ENCODE data around the gene ACOD1.
A peak's percentile ranks its signal among the peaks of the same experiment; 100 is the strongest.
"Not testable (repeated sequence)": the region's sequence is repeated elsewhere in the genome, so short reads cannot be mapped to it uniquely, and the experiment has no call there.

The ACOD1 gene

GRCh38 chr13:76954538-76954937 is 6.2 kb downstream of the ACOD1 start:
- DNase-seq = no peak

GRCh38 chr13:76955193-76955592 is 6.9 kb downstream of the ACOD1 start:
- no peak for DNase-seq

GRCh38 chr13:76955661-76956060 is 7.3 kb downstream of the ACOD1 start:
- DNase-seq = no peak

GRCh38 chr13:76958841-76959432 is 10.6 kb downstream of the ACOD1 start:
- no peak for DNase-seq

GRCh38 chr13:76959734-76960133 is 11.4 kb downstream of the ACOD1 start:
- not testable (repeated sequence) for DNase-seq

GRCh38 chr13:76965759-76966421 is 17.6 kb downstream of the ACOD1 start:
- DNase-seq = no peak

- no peak for DNase-seq
Measured at GRCh38 chr13:76967031-76967430, 18.7 kb downstream of the ACOD1 start.

- no peak for DNase-seq
Measured at GRCh38 chr13:76968041-76968440, 19.7 kb downstream of the ACOD1 start.

GRCh38 chr13:76969488-76970365 is 21.4 kb downstream of the ACOD1 start:
- no peak for DNase-seq

GRCh38 chr13:76971215-76971614 is 22.9 kb downstream of the ACOD1 start:
- no peak for DNase-seq

GRCh38 chr13:76971851-76972829 is 23.8 kb downstream of the ACOD1 start:
- DNase-seq = no peak

- no peak for DNase-seq
Measured at GRCh38 chr13:76973920-76974617, 25.8 kb downstream of the ACOD1 start.

- DNase-seq = no peak
Measured at GRCh38 chr13:76974618-76974975, 26.3 kb downstream of the ACOD1 start.

- DNase-seq = no peak
Measured at GRCh38 chr13:76975863-76976262, 27.6 kb downstream of the ACOD1 start.

GRCh38 chr13:76976490-76976889 is 28.2 kb downstream of the ACOD1 start:
- DNase-seq = no peak

GRCh38 chr13:76976929-76977328 is 28.6 kb downstream of the ACOD1 start:
- DNase-seq = no peak

- peak; percentile 90 for DNase-seq
Measured at GRCh38 chr13:76980075-76980718, 31.9 kb downstream of the ACOD1 start.

- DNase-seq = no peak
Measured at GRCh38 chr13:76982061-76982460, 33.8 kb downstream of the ACOD1 start.

- no peak for DNase-seq
Measured at GRCh38 chr13:76983676-76984075, 35.4 kb downstream of the ACOD1 start.

- DNase-seq = peak; percentile 83
Measured at GRCh38 chr13:76991432-76991795, 43.1 kb downstream of the ACOD1 start.

GRCh38 chr13:76991796-76992547 is 43.7 kb downstream of the ACOD1 start, which contains the start of gene CLN5:
CLN5 (plus strand) TSS chr13:76992081; CDS start chr13:76992099, 18 bp downstream.
- peak; percentile 96 for DNase-seq

Data from activated CD4-positive, alpha-beta T cell treated with anti-CD3 and anti-CD28 coated beads for 48 hours (primary cell).